COR-L47 (cell line): ENCODE results near the gene MMUT.
"Not testable (repeated sequence)": the region's sequence is repeated elsewhere in the genome, so short reads cannot be mapped to it uniquely, and the experiment has no call there.

Experiments used
- DNase-seq: peaks from one replicate; lab custom pipeline; 2025; lab: John Stamatoyannopoulos, UW

MMUT gene

GRCh38 chr6:49416195-49416594 lies 46.9 kb downstream of the MMUT start:
- DNase-seq: no peak

GRCh38 chr6:49415358-49415757 lies 47.7 kb downstream of the MMUT start:
- DNase-seq: no peak

GRCh38 chr6:49410564-49410963 lies 52.5 kb downstream of the MMUT start:
- no peak for DNase-seq

GRCh38 chr6:49409951-49410542 lies 53.0 kb downstream of the MMUT start:
- peak; percentile 62 for DNase-seq

GRCh38 chr6:49406250-49406970 lies 56.6 kb downstream of the MMUT start:
- DNase-seq: no peak

- DNase-seq: no peak
Measured at GRCh38 chr6:49401063-49401462, 62.0 kb downstream of the MMUT start.

GRCh38 chr6:49386667-49387508 lies 76.2 kb downstream of the MMUT start:
- DNase-seq: not testable (repeated sequence)

- no peak for DNase-seq
Measured at GRCh38 chr6:49384904-49385303, 78.1 kb downstream of the MMUT start.
